OCI-LY7 (cell line): ENCODE data around the gene G0S2. TPM values are rescaled to one million over a fixed set of nuclear protein-coding genes. Genes with fewer than 3 reads are reported as not detected.
"Not testable (repeated sequence)": the region's sequence is repeated elsewhere in the genome, so short reads cannot be mapped to it uniquely, and the experiment has no call there.

ENCODE experiments used
- BruUV-seq: library from RNA; stranded (reverse); fragments of 400-500 nt; replicated peaks from 2 replicates; lab custom pipeline; 2021; lab: Mats Ljungman, UMichigan
- CTCF ChIA-PET: fragments of 300-600 bp; sonication (Branson Sonifier 250); formaldehyde crosslinking; loops from one replicate; lab custom pipeline; 2022; ENCODE audit warnings: antibody characterized with exemption; ENCODE audit not compliant: unreplicated experiment; lab: Charles Lee
- POLR2A ChIA-PET: fragments of 300-600 bp; sonication (Branson Sonifier 250); formaldehyde crosslinking; loops from one replicate; lab custom pipeline; 2022; ENCODE audit warnings: antibody characterized with exemption; lab: Charles Lee
- DNase-seq: peaks from one replicate; pipeline ENCODE4 v3.0.0-alpha.2; 2015; ENCODE audit warnings: low spot score
- H2AFZ ChIP-seq: fragments of 200-600 bp; sonication (generic), shearing (Covaris generic); 2 replicates; pipeline ENCODE4 v1.6.1; 2014; ENCODE audit warnings: mild to moderate bottlenecking, antibody characterized with exemption, low read length, moderate library complexity
- H3K27ac ChIP-seq: fragments of 200-600 bp; sonication (generic); 2 replicates; pipeline ENCODE4 v1.5.1; 2014; ENCODE audit warnings: mixed run types, low read depth, mild to moderate bottlenecking, moderate library complexity, low read length, inconsistent platforms; ENCODE audit not compliant: poor library complexity, severe bottlenecking
- H3K36me3 ChIP-seq: fragments of 200-600 bp; sonication (generic); 2 replicates; pipeline ENCODE4 v1.6.1; 2014; ENCODE audit warnings: mild to moderate bottlenecking, antibody characterized with exemption, low read length, moderate library complexity, mixed read lengths; ENCODE audit not compliant: insufficient read depth
- H3K4me1 ChIP-seq: fragments of 200-600 bp; sonication (generic); 2 replicates; pipeline ENCODE4 v1.5.1; 2014; ENCODE audit warnings: mild to moderate bottlenecking, low read length; ENCODE audit not compliant: insufficient read depth, poor library complexity, severe bottlenecking
- H3K4me2 ChIP-seq: fragments of 200-600 bp; sonication (generic); 2 replicates; pipeline ENCODE4 v1.6.1; 2014; ENCODE audit warnings: mild to moderate bottlenecking, low read length
- H3K4me3 ChIP-seq: fragments of 200-600 bp; sonication (generic); 2 replicates; pipeline ENCODE4 v1.5.1; 2014; ENCODE audit warnings: mild to moderate bottlenecking, low read depth, low read length; ENCODE audit not compliant: poor library complexity, severe bottlenecking
- H3K79me2 ChIP-seq: fragments of 200-600 bp; sonication (generic); 2 replicates; pipeline ENCODE4 v1.6.1; 2016; ENCODE audit warnings: low read depth, mild to moderate bottlenecking, low read length, moderate library complexity, mixed read lengths; ENCODE audit not compliant: insufficient read depth
- H3K9me2 ChIP-seq: fragments of 200-600 bp; sonication (generic); 2 replicates; pipeline ENCODE4 v1.6.1; 2016; ENCODE audit warnings: mild to moderate bottlenecking, low read length, mixed read lengths; ENCODE audit not compliant: insufficient read depth
- H3K9me3 ChIP-seq: fragments of 200-600 bp; sonication (generic); 2 replicates; pipeline ENCODE4 v1.6.1; 2014; ENCODE audit warnings: mild to moderate bottlenecking, mixed run types, low read length, mixed read lengths
- H4K20me1 ChIP-seq: fragments of 200-600 bp; sonication (generic); 2 replicates; pipeline ENCODE4 v1.6.1; 2014; ENCODE audit warnings: mild to moderate bottlenecking, antibody characterized with exemption, low read length, moderate library complexity, mixed read lengths; ENCODE audit not compliant: insufficient read depth
- CTCF ChIP-seq: fragments of 200-600 bp; sonication (generic); conservative IDR thresholded peaks from 2 replicates; pipeline ENCODE4 v1.5.1; 2014; ENCODE audit warnings: mild to moderate bottlenecking, antibody characterized with exemption, low read length, moderate library complexity, mixed read lengths
- EZH2phosphoT487 ChIP-seq: fragments of 200-600 bp; sonication (generic); IDR thresholded peaks from 2 replicates; pipeline ENCODE4 v1.6.1; 2018; ENCODE audit warnings: low read depth, borderline replicate concordance, mild to moderate bottlenecking, mixed run types, antibody characterized with exemption, low read length, moderate library complexity, mixed read lengths
- intact Hi-C: fragments of 100-400 bp; cut with micrococcal nuclease; formaldehyde crosslinking; loops from one replicate; pipeline ENCODE4 v1.10.0; 2022; ENCODE audit not compliant: unreplicated experiment
- total RNA-seq, 2 experiments: library from RNA; depleted of rRNA in 1 of 2; stranded (reverse); fragments of >200 nt in 1 of 2; shearing (Covaris generic) in 1 of 2; gene quantifications; 2 replicates each; pipeline ENCODE4 v1.2.3, GENCODE V29; 2014 to 2022

G0S2 gene
- total RNA-seq, 2 experiments from 2014 or later, result not detected

- DNase-seq, result no peak
- ChIA-PET CTCF (no interaction called here), POLR2A (interaction anchor here (1.1 kb wide), 1 partner anchor 9 kb away, joined by 3 read pairs; no protein-coding TSS in a partner anchor)
- TF ChIP-seq CTCF (no peak), EZH2phosphoT487 (no peak)
- no peak overlapping the region for H3K4me3 ChIP-seq
- no peaks in the 10 kb centered on the region for H3K79me2 ChIP-seq
- H3K36me3 ChIP-seq, result no peaks in the 10 kb centered on the region
- no peaks in the 10 kb centered on the region for H3K9me3 ChIP-seq
- no peak overlapping the region for H3K4me2 ChIP-seq
- H2AFZ ChIP-seq, result no peak overlapping the region
- no TSS peak for BruUV-seq
- no peaks in the 10 kb centered on the region for H3K4me1 ChIP-seq
- no peaks in the 10 kb centered on the region for H4K20me1 ChIP-seq
- H3K27ac ChIP-seq, result no peak overlapping the region
- no peaks in the 10 kb centered on the region for H3K9me2 ChIP-seq
- intact Hi-C loops, result no loop called here
These were observed 21.5 kb downstream of the G0S2 start for GRCh38 chr1:209696673-209697072.

GRCh38 chr1:209697126-209697525 lies 21.9 kb downstream of the G0S2 start:
- intact Hi-C loops, result no loop called here
- no peaks in the 10 kb centered on the region for H3K4me1 ChIP-seq
- H4K20me1 ChIP-seq, result no peaks in the 10 kb centered on the region
- H2AFZ ChIP-seq, result no peak overlapping the region
- DNase-seq, result no peak
- H3K4me2 ChIP-seq, result no peak overlapping the region
- no peak overlapping the region for H3K4me3 ChIP-seq
- H3K9me2 ChIP-seq, result no peaks in the 10 kb centered on the region
- H3K9me3 ChIP-seq, result no peaks in the 10 kb centered on the region
- ChIA-PET CTCF (no interaction called here), POLR2A (interaction anchor here (1.1 kb wide), 1 partner anchor 10 kb away, joined by 3 read pairs; no protein-coding TSS in a partner anchor)
- H3K36me3 ChIP-seq, result no peaks in the 10 kb centered on the region
- H3K79me2 ChIP-seq, result no peaks in the 10 kb centered on the region
- no peak overlapping the region for H3K27ac ChIP-seq
- TF ChIP-seq EZH2phosphoT487 (no peak), CTCF (no peak)
- no TSS peak for BruUV-seq

- BruUV-seq, H3K4me1 ChIP-seq, H2AFZ ChIP-seq, H4K20me1 ChIP-seq, H3K27ac ChIP-seq, H3K79me2 ChIP-seq, H3K9me2 ChIP-seq, H3K4me2 ChIP-seq, H3K9me3 ChIP-seq, DNase-seq, H3K4me3 ChIP-seq, H3K36me3 ChIP-seq, CTCF ChIA-PET, POLR2A ChIA-PET: not testable (repeated sequence)
- intact Hi-C loops, result loop anchor here (1.0 kb wide), 1 partner anchor 45 kb away; no protein-coding TSS in a partner anchor
These were observed 25.5 kb downstream of the G0S2 start for GRCh38 chr1:209700686-209701085.
